Adrenal gland (tissue), 12 donors: Measurements from ENCODE around the gene C5orf24. TPM values are rescaled to one million over a fixed set of nuclear protein-coding genes. Genes with fewer than 3 reads are reported as not detected.

Source experiments
- DNase-seq, 7 donors: peaks; one replicate each; pipeline ENCODE4 v3.0.0-alpha.2; 2019 to 2020
- H3K27ac ChIP-seq, 5 donors: fragments of 200-600 bp; sonication (generic) in 4 of 5; 1 replicate in 3 of 5; 2 replicates in 2 of 5; pipeline versions ENCODE4 v1.5.1 to v1.8.0; 2016 to 2020; ENCODE audit warnings: mild to moderate bottlenecking in 1 of 5
- H3K27me3 ChIP-seq: fragments of 200-600 bp; 2 replicates; pipeline ENCODE4 v1.8.0; 2021
- H3K36me3 ChIP-seq, 2 donors: fragments of 200-600 bp; replicated peaks in 1 of 2; 1 replicate in 1 of 2; 2 replicates in 1 of 2; pipeline versions ENCODE4 v1.5.1 to v1.8.0; 2018 to 2022
- H3K4me1 ChIP-seq, 2 donors: fragments of 200-600 bp; replicated peaks in 1 of 2; 1 replicate in 1 of 2; 2 replicates in 1 of 2; pipeline versions ENCODE4 v1.5.1 to v1.8.0; 2018 to 2021
- H3K4me3 ChIP-seq, 4 donors: fragments of 200-600 bp; sonication (generic) in 3 of 4; one replicate each; pipeline ENCODE4 v1.5.1; 2016 to 2018
- H3K9me3 ChIP-seq, 3 donors: fragments of 200-600 bp; sonication (generic) in 1 of 3; replicated peaks in 1 of 3; 1 replicate in 2 of 3; 2 replicates in 1 of 3; pipeline versions ENCODE4 v1.5.1 to v1.8.0; 2016 to 2021
- CTCF ChIP-seq, 6 experiments: fragments of 450-650 bp in 4 of 6; fragments of 200-600 bp in 2 of 6; sonication (generic) in 1 of 6; IDR thresholded peaks; 1 replicate in 5 of 6; 2 replicates in 1 of 6; pipeline versions ENCODE4 v1.5.1 to v1.8.0; 2016 to 2021; ENCODE audit warnings: antibody characterized with exemption in 6 of 6, mild to moderate bottlenecking in 2 of 6, moderate library complexity in 1 of 6
- POLR2A ChIP-seq, 2 donors: fragments of 450-650 bp; IDR thresholded peaks; one replicate each; pipeline ENCODE4 v1.6.1; 2017; ENCODE audit warnings: antibody characterized with exemption in 2 of 2, mild to moderate bottlenecking in 2 of 2, moderate library complexity in 1 of 2
- WGBS, 4 donors: extraction: QIAGEN DNeasy Blood & Tissue Kit in 2 of 4; methylation state at CpG; one replicate each; pipeline versions ENCODE4 v1.1.5 to v1.1.7; 2013 to 2017; 5-methylcytosine and 5-hydroxymethylcytosine counted together
- intact Hi-C, 2 donors: fragments of 100-400 bp; cut with DNase I; formaldehyde crosslinking; loops; one replicate each; pipeline versions ENCODE4 v1.14.1 to v1.15.0; 2022 to 2023
- polyA plus RNA-seq, 3 donors: library from polyadenylated mRNA; stranded (reverse); fragments of 200-250 nt in 2 of 3; fragments of 350-450 nt in 1 of 3; fragmentation: Illumina TruSeq in 1 of 3; extraction: RNeasy Lipid Tissue Mini Kit (QIAGEN cat#74804) in 1 of 3; gene quantifications; one replicate each; pipeline ENCODE4 v1.2.3, GENCODE V29; 2013 to 2014
- total RNA-seq, 9 donors: library from RNA; depleted of rRNA in 4 of 9; stranded (reverse); fragments of >200 nt in 4 of 9; fragments of 120-200 nt in 1 of 9; fragmentation: NEBNext Ultra II Directional in 1 of 9; extraction: Animal tissue kit (Norgen Biotek cat#: 25700) in 1 of 9; gene quantifications; one replicate each; pipeline versions ENCODE4 v1.1.0 to v1.2.4, GENCODE V29; 2013 to 2023
- donor health status: healthy with polysubstance abuse.
- donor health status: Bipolar disorder and iron deficiency.
- donor health status: DM: yes; HTN: yes; CAD: no.
- donor health status: DM: no; HTN: no; CAD: no.
- donor health status: DM: no; HTN: no; CAD: no.
- donor health status: DM: yes; HTN: yes; CAD: no.

Gene C5orf24
- total and polyA plus RNA-seq, 12 donors: 13.5 to 68.2 (median 42.4) TPM

GRCh38 chr5:134906811-134907210, 61.0 kb downstream of the C5orf24 start:
- intact Hi-C loops: loop anchor here (10.0 kb wide), 2 partner anchors 62 to 162 kb away; partner anchors contain the start of gene C5orf24 (in 1 of the 2)
- TF ChIP-seq POLR2A (IDR thresholded peaks at IDR 0.05) (no peak), CTCF (IDR thresholded peaks at IDR 0.05) (no peak)
- Histone ChIP-seq H3K4me1 (peaks cover 0 to 6% of the 10 kb centered on the region in 2 donors), H3K36me3 (no peaks in the 10 kb centered on the region), H3K27me3 (no peaks in the 10 kb centered on the region), H3K4me3 (no peak overlapping the region), H3K27ac (no peak overlapping the region), H3K9me3 (no peaks in the 10 kb centered on the region)
- 95 to 100% (median 98%) methylated on average over 1 of the region's 1 CpG for WGBS, 4 donors
- DNase-seq: no peak

Other genes starting within 250 kb of the C5orf24 start
- gene SAR1B, start 213.1 kb upstream of the C5orf24 start, total RNA-seq: 100 to 1,000 TPM in 5 of 9 donors, 10 to 100 TPM in 4; 44.2 to 279 (median 101) TPM
- gene SAR1B, start 213.1 kb upstream of the C5orf24 start, polyA plus RNA-seq: 100 to 1,000 TPM in 1 of 3 donors, 10 to 100 TPM in 2; 13.6 to 152 (median 28.0) TPM
- 10 to 100 TPM; 14.7 to 67.8 (median 27.3) TPM for gene SEC24A, start 197.2 kb upstream of the C5orf24 start, total RNA-seq
- gene SEC24A, start 197.2 kb upstream of the C5orf24 start, polyA plus RNA-seq: 10 to 100 TPM in 1 of 3 donors, 1 to 10 TPM in 2; 2.3 to 61.9 (median 3.8) TPM
- 10 to 100 TPM; 29.4 to 64.3 (median 41.9) TPM for gene CAMLG, start 107.4 kb upstream of the C5orf24 start, total RNA-seq
- 10 to 100 TPM; 32.1 to 72.2 (median 49.4) TPM for gene CAMLG, start 107.4 kb upstream of the C5orf24 start, polyA plus RNA-seq
- 10 to 100 TPM; 13.3 to 40.5 (median 35.4) TPM for gene DDX46, start 87.2 kb upstream of the C5orf24 start, total RNA-seq
- gene DDX46, start 87.2 kb upstream of the C5orf24 start, polyA plus RNA-seq: 10 to 100 TPM; 19.7 to 48.0 (median 34.8) TPM
- gene TXNDC15, start 28.4 kb downstream of the C5orf24 start, total RNA-seq: 100 to 1,000 TPM in 5 of 9 donors, 10 to 100 TPM in 4; 62.2 to 267 (median 103) TPM
- 100 to 1,000 TPM in 1 of 3 donors, 10 to 100 TPM in 2; 56.4 to 195 (median 82.7) TPM for gene TXNDC15, start 28.4 kb downstream of the C5orf24 start, polyA plus RNA-seq
- gene PCBD2, start 59.2 kb downstream of the C5orf24 start, total RNA-seq: 10 to 100 TPM in 7 of 9 donors, 1 to 10 TPM in 2; 7.1 to 19.5 (median 15.0) TPM
- 10 to 100 TPM in 1 of 3 donors, 1 to 10 TPM in 2; 3.9 to 13.1 (median 6.6) TPM for gene PCBD2, start 59.2 kb downstream of the C5orf24 start, polyA plus RNA-seq
- 1 to 10 TPM in 2 of 9 donors, under 1 TPM in 5, not detected in 2; 0.28 to 1.5 (median 0.50) TPM for gene CATSPER3, start 121.9 kb downstream of the C5orf24 start, total RNA-seq
- gene CATSPER3, start 121.9 kb downstream of the C5orf24 start, polyA plus RNA-seq: 1 to 10 TPM in 2 of 3 donors, under 1 TPM in 1; 0.71 to 2.7 (median 1.4) TPM
- gene PITX1, start 188.3 kb downstream of the C5orf24 start, total RNA-seq: 1 to 10 TPM in 5 of 9 donors, under 1 TPM in 4; 0.39 to 6.7 (median 1.4) TPM
- gene PITX1, start 188.3 kb downstream of the C5orf24 start, polyA plus RNA-seq: under 1 TPM; 0.18 to 0.40 (median 0.37) TPM